ENCODE results near the gene SNRPD1.

SNRPD1 gene

DNA sequence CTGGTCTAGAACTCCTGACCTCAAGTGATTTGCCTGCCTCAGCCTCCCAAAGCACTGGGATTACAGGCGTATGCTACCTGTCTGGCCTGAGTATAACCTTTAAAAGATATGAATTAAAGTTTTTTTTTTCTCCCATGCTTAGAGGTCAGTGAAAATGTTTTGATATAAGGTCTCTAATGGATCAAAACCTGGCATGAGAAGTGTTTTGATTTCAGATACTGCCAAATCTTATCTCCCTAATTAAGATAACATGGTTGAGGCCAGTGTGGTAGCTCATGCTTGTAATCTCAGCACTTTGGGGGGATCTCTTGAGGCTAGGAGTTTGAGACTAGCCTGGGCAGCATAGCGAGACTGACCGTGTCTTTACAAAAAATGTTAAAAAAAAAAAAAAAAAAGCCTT, 41.2 kb downstream of the SNRPD1 start:
- H2BK5ac ChIP-seq (ENCODE audit: low read length): no peak overlapping the region
- H2BK12ac ChIP-seq (ENCODE audit: low read length): no peak overlapping the region
- H3K4me1 ChIP-seq (ENCODE audit: control insufficient read depth in 2 of 2, insufficient read depth in 1 of 2, low read depth in 1 of 2, low read length in 2 of 2): no peaks in the 10 kb centered on the region

DNA sequence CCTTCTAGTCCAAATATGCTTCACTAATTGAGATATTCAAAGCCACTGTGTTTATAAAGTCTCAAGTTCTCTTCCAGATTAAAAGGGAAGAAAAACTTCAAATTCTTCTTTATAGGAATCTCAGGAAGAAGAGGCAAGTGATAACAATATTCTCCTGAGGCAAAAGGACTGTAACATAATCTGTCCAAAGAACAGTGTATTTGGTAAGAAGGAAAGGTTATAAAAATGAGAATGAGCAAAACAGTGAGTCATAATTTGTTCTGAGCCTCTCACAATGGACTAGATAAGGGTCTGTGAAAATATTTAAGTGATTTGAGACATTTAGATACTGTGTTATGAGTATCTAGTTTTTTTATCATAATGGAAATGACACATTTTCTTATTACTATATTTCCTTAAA, 44.3 kb downstream of the SNRPD1 start:
- no peak for DNase-seq (ENCODE audit: low spot score)
- no peak overlapping the region for H3K4me3 ChIP-seq (ENCODE audit: low read length in 2 of 2)
- H3K4me2 ChIP-seq (ENCODE audit: insufficient read depth, low read length, poor library complexity, severe bottlenecking): no peak overlapping the region
- H4K91ac ChIP-seq (ENCODE audit: low read depth, low read length, poor library complexity): no peak overlapping the region
- no peak overlapping the region for H3K14ac ChIP-seq (ENCODE audit: low read length)
- H3K23ac ChIP-seq (ENCODE audit: low read depth, low read length, poor library complexity): no peak overlapping the region
- H3K18ac ChIP-seq (ENCODE audit: low read length): no peak overlapping the region
- no peaks in the 10 kb centered on the region for H3K4me1 ChIP-seq (ENCODE audit: control insufficient read depth in 2 of 2, insufficient read depth in 1 of 2, low read depth in 1 of 2, low read length in 2 of 2)
- no peak overlapping the region for H3K27ac ChIP-seq (replicated peaks; ENCODE audit: low read length)
- peaks cover 0 to 1% of the 10 kb centered on the region in 2 donors for H3K9me3 ChIP-seq (replicated peaks in 1 of 2; ENCODE audit: control insufficient read depth in 2 of 2, insufficient read depth in 1 of 2, low read depth in 1 of 2, low read length in 2 of 2)
- H4K8ac ChIP-seq (ENCODE audit: low read depth, low read length): no peak overlapping the region
- no peak overlapping the region for H2BK12ac ChIP-seq (ENCODE audit: low read length)
- no peak overlapping the region for H2BK15ac ChIP-seq (ENCODE audit: low read length)
- no peak overlapping the region for H2AK5ac ChIP-seq (ENCODE audit: low read depth, low read length)
- H2BK120ac ChIP-seq (ENCODE audit: low read depth, low read length): no peak overlapping the region
- peaks cover 0 to 32% of the 10 kb centered on the region in 2 donors for H3K36me3 ChIP-seq (replicated peaks in 1 of 2; ENCODE audit: control insufficient read depth in 2 of 2, insufficient read depth in 2 of 2, low read length in 2 of 2)
- H3K79me1 ChIP-seq (ENCODE audit: low read depth, low read length): no peaks in the 10 kb centered on the region
- H3K9ac ChIP-seq (ENCODE audit: low read depth, low read length, poor library complexity): no peak overlapping the region
- H2AFZ ChIP-seq (ENCODE audit: low read length): no peak overlapping the region
- H3K27me3 ChIP-seq (ENCODE audit: control insufficient read depth in 3 of 3, insufficient read depth in 3 of 3, low read depth in 1 of 3, low read length in 3 of 3): no peaks in the 10 kb centered on the region
- no peak overlapping the region for H2BK5ac ChIP-seq (ENCODE audit: low read length)
- no peak overlapping the region for H3K4ac ChIP-seq (ENCODE audit: low read length)

More for the DNA sequence above, 41.2 kb downstream of the SNRPD1 start:
- H3K14ac ChIP-seq (ENCODE audit: low read length): no peak overlapping the region
- no peak overlapping the region for H3K27ac ChIP-seq (replicated peaks; ENCODE audit: low read length)
- DNase-seq (ENCODE audit: low spot score): no peak
- no peaks in the 10 kb centered on the region for H3K79me1 ChIP-seq (ENCODE audit: low read depth, low read length)
- H3K4me2 ChIP-seq (ENCODE audit: insufficient read depth, low read length, poor library complexity, severe bottlenecking): no peak overlapping the region
- no peak overlapping the region for H3K9ac ChIP-seq (ENCODE audit: low read depth, low read length, poor library complexity)
- no peak overlapping the region for H4K91ac ChIP-seq (ENCODE audit: low read depth, low read length, poor library complexity)
- no peak overlapping the region for H3K4me3 ChIP-seq (ENCODE audit: low read length in 2 of 2)
- WGBS, 2 donors (ENCODE audit: extremely low coverage in 2 of 2, insufficient read length in 2 of 2, insufficient replicate concordance in 1 of 2): no CpG with 5 or more reads among the region's 3 CpGs
- no peak overlapping the region for H2BK120ac ChIP-seq (ENCODE audit: low read depth, low read length)
- no peak overlapping the region for H2AFZ ChIP-seq (ENCODE audit: low read length)
- peaks cover 0 to 2% of the 10 kb centered on the region in 2 donors for H3K9me3 ChIP-seq (replicated peaks in 1 of 2; ENCODE audit: control insufficient read depth in 2 of 2, insufficient read depth in 1 of 2, low read depth in 1 of 2, low read length in 2 of 2)
- no peak overlapping the region for H4K8ac ChIP-seq (ENCODE audit: low read depth, low read length)
- no peak overlapping the region for H3K18ac ChIP-seq (ENCODE audit: low read length)
- H3K23ac ChIP-seq (ENCODE audit: low read depth, low read length, poor library complexity): no peak overlapping the region
- H2AK5ac ChIP-seq (ENCODE audit: low read depth, low read length): no peak overlapping the region
- H3K27me3 ChIP-seq (ENCODE audit: control insufficient read depth in 3 of 3, insufficient read depth in 3 of 3, low read depth in 1 of 3, low read length in 3 of 3): no peaks in the 10 kb centered on the region
- H2BK15ac ChIP-seq (ENCODE audit: low read length): no peak overlapping the region
- no peak overlapping the region for H3K4ac ChIP-seq (ENCODE audit: low read length)
- H3K36me3 ChIP-seq (replicated peaks in 1 of 2; ENCODE audit: control insufficient read depth in 2 of 2, insufficient read depth in 2 of 2, low read length in 2 of 2): peaks cover 0 to 41% of the 10 kb centered on the region in 2 donors

DNA sequence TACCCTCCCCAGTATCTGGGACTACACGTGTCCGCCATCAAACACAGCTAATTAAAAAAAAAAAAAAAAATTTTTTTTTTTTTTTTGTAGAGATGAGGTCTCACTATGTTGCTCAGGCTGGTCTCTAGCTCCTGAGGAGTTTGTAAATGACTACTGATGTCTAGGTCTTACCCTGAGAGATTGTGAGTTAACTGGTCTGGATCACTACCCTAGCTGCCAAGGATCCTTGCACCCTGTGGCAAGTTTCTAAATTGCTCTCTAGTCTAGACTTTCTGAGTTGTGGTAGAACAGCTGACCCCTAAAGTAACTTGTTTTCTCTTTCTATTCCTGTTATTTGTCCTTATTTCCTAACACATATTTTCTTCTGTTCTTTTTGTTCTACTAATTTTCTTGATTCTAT, 48.0 kb downstream of the SNRPD1 start:
- no peak overlapping the region for H3K9ac ChIP-seq (ENCODE audit: low read depth, low read length, poor library complexity)
- H3K27me3 ChIP-seq (ENCODE audit: control insufficient read depth in 3 of 3, insufficient read depth in 3 of 3, low read depth in 1 of 3, low read length in 3 of 3): no peaks in the 10 kb centered on the region
- H3K4me3 ChIP-seq (ENCODE audit: low read length in 2 of 2): no peak overlapping the region
- H2AFZ ChIP-seq (ENCODE audit: low read length): no peak overlapping the region
- no peak overlapping the region for H3K23ac ChIP-seq (ENCODE audit: low read depth, low read length, poor library complexity)
- no peak overlapping the region for H2BK12ac ChIP-seq (ENCODE audit: low read length)
- H3K27ac ChIP-seq (replicated peaks; ENCODE audit: low read length): no peak overlapping the region
- no peak overlapping the region for H4K8ac ChIP-seq (ENCODE audit: low read depth, low read length)
- no peaks in the 10 kb centered on the region for H3K79me1 ChIP-seq (ENCODE audit: low read depth, low read length)
- H3K18ac ChIP-seq (ENCODE audit: low read length): no peak overlapping the region
- H4K91ac ChIP-seq (ENCODE audit: low read depth, low read length, poor library complexity): no peak overlapping the region
- no peak overlapping the region for H2BK5ac ChIP-seq (ENCODE audit: low read length)
- DNase-seq (ENCODE audit: low spot score): no peak
- H3K4ac ChIP-seq (ENCODE audit: low read length): no peak overlapping the region
- no peaks in the 10 kb centered on the region for H3K9me3 ChIP-seq (replicated peaks in 1 of 2; ENCODE audit: control insufficient read depth in 2 of 2, insufficient read depth in 1 of 2, low read depth in 1 of 2, low read length in 2 of 2)
- H2BK120ac ChIP-seq (ENCODE audit: low read depth, low read length): no peak overlapping the region
- no CpG with 5 or more reads among the region's 2 CpGs for WGBS, 2 donors (ENCODE audit: extremely low coverage in 2 of 2, insufficient read length in 2 of 2, insufficient replicate concordance in 1 of 2)
- H3K4me2 ChIP-seq (ENCODE audit: insufficient read depth, low read length, poor library complexity, severe bottlenecking): no peak overlapping the region
- no peak overlapping the region for H2AK5ac ChIP-seq (ENCODE audit: low read depth, low read length)
- H3K4me1 ChIP-seq (ENCODE audit: control insufficient read depth in 2 of 2, insufficient read depth in 1 of 2, low read depth in 1 of 2, low read length in 2 of 2): no peaks in the 10 kb centered on the region
- H2BK15ac ChIP-seq (ENCODE audit: low read length): no peak overlapping the region
- no peak overlapping the region for H3K14ac ChIP-seq (ENCODE audit: low read length)
- peaks cover 0 to 49% of the 10 kb centered on the region in 2 donors for H3K36me3 ChIP-seq (replicated peaks in 1 of 2; ENCODE audit: control insufficient read depth in 2 of 2, insufficient read depth in 2 of 2, low read length in 2 of 2)

DNA sequence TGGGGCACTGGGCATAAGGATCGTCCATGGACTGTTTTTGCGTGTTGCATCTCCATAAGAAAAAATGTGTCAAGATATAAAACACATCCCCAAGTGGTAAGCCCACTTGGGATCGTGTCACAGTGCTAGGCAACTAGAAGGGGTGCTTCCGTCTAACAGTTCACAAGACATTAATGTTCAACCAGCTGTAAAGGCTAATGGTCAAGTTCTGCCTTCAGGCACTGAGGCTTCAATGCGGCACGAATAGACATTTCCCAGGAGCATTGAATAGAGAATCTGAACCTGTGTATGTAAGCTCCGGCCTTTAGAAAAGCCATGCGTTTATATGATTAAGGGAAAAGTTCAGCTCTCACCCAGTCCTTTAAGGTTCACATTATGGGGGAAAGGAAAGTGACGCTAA, 50.5 kb downstream of the SNRPD1 start:
- Histone ChIP-seq H2AFZ (ENCODE audit: low read length) (no peak overlapping the region), H2BK5ac (ENCODE audit: low read length) (no peak overlapping the region), H3K18ac (ENCODE audit: low read length) (no peak overlapping the region), H3K36me3 (replicated peaks in 1 of 2; ENCODE audit: control insufficient read depth in 2 of 2, insufficient read depth in 2 of 2, low read length in 2 of 2) (peaks cover 0 to 35% of the 10 kb centered on the region in 2 donors), H3K79me1 (ENCODE audit: low read depth, low read length) (no peaks in the 10 kb centered on the region), H4K91ac (ENCODE audit: low read depth, low read length, poor library complexity) (no peak overlapping the region), H3K14ac (ENCODE audit: low read length) (no peak overlapping the region), H2BK12ac (ENCODE audit: low read length) (no peak overlapping the region), H3K4me1 (ENCODE audit: control insufficient read depth in 2 of 2, insufficient read depth in 1 of 2, low read depth in 1 of 2, low read length in 2 of 2) (no peaks in the 10 kb centered on the region), H3K9ac (ENCODE audit: low read depth, low read length, poor library complexity) (no peak overlapping the region), H2BK15ac (ENCODE audit: low read length) (no peak overlapping the region), H3K4me3 (ENCODE audit: low read length in 2 of 2) (no peak overlapping the region), H4K8ac (ENCODE audit: low read depth, low read length) (no peak overlapping the region), H3K27me3 (ENCODE audit: control insufficient read depth in 3 of 3, insufficient read depth in 3 of 3, low read depth in 1 of 3, low read length in 3 of 3) (no peaks in the 10 kb centered on the region), H3K4ac (ENCODE audit: low read length) (no peak overlapping the region), H3K27ac (replicated peaks; ENCODE audit: low read length) (no peak overlapping the region), H3K9me3 (replicated peaks in 1 of 2; ENCODE audit: control insufficient read depth in 2 of 2, insufficient read depth in 1 of 2, low read depth in 1 of 2, low read length in 2 of 2) (no peaks in the 10 kb centered on the region), H3K23ac (ENCODE audit: low read depth, low read length, poor library complexity) (no peak overlapping the region), H2BK120ac (ENCODE audit: low read depth, low read length) (no peak overlapping the region), H2AK5ac (ENCODE audit: low read depth, low read length) (no peak overlapping the region), H3K4me2 (ENCODE audit: insufficient read depth, low read length, poor library complexity, severe bottlenecking) (no peak overlapping the region)
- WGBS, 2 donors (ENCODE audit: extremely low coverage in 2 of 2, insufficient read length in 2 of 2, insufficient replicate concordance in 1 of 2): no CpG with 5 or more reads among the region's 9 CpGs
- DNase-seq (ENCODE audit: low spot score): no peak
